ENCODE measurements around the gene MSANTD2. TPM values are rescaled to one million over a fixed set of nuclear protein-coding genes. Genes with fewer than 3 reads are reported as not detected.

MSANTD2 gene
- total RNA-seq, 1 donor from 2014 or later: 3.8 TPM

DNA sequence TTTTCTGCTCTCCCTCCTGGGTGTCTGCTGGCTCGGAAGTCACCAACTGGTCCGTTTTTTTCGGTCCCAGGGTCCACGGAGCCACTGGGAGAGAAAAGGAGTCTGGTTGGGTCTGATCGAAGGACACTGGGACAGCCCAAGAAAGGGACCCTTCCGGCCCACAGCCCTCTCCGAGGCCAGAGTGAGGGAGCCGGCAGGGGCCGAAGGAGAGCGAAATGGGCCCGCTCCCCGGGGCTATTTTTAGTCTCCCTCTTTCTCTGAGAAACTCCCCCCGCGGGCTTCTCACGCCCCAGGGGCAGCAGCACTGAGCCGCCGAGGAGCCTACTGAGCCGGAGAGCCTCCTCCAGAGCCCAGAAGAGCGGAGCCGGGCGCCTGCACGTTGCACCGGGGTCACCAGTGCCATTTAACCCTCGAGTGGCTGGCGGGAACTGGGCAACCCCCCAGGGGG is 40.0 kb downstream of the MSANTD2 start:
- DNase-seq (ENCODE audit: missing footprints) (no peak), ATAC-seq (peak; percentile 11)
- intact Hi-C loops (cut with DNase I): loop anchor here (5.0 to 10.0 kb wide), 2 partner anchors 42 to 75 kb away; partner anchors contain the start of gene MSANTD2

DNA sequence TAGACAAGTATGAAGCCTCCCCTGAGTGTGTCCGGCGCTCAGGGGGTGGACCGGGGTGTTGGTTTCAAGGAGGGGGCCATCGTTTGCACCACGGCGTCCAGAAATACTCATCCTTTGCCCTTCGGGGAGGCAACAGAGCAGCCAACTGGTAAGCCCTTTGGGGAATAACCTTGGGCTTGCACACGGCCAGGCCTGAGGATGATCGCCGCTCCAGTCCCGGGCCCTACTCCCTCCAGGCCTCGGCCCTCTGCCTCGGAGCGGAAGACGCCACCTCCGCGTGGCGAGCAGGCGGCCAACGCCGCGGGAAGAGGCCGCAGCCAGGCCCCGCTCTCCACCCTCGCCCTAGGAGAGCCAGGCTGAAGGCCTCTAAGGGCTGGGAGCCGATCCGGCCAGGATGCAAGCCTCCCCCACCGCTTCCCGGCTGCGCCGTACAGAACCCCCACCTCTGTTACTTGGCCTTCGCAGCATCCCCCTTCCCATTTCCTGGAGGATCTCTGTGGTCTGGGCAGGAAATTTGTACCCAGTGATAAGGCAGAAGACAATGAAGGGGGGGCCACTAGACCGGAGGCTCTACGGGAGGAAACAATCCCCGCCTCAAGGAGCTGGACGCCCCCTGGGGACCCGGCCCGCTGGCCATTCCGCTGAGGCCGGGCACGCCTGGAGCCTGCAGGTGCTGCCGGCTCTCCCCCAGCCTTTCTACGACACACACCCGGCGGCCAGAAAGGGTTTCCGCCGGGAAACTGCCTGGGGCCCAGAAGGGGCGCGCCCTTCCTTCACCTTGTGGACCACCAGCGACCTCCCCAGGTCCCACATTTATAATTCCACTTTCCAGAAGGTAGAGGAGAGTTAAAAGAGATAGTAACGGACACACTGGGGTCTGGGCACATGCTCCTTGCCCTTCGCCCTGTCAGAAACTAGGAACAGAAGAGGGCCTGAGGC is 40.7 kb downstream of the MSANTD2 start:
- DNase-seq (ENCODE audit: missing footprints) (no peak), ATAC-seq (peak; percentile 39)
- intact Hi-C loops (cut with DNase I): loop anchor here (5.0 to 10.0 kb wide), 2 partner anchors 43 to 75 kb away; partner anchors contain the start of gene MSANTD2

DNA sequence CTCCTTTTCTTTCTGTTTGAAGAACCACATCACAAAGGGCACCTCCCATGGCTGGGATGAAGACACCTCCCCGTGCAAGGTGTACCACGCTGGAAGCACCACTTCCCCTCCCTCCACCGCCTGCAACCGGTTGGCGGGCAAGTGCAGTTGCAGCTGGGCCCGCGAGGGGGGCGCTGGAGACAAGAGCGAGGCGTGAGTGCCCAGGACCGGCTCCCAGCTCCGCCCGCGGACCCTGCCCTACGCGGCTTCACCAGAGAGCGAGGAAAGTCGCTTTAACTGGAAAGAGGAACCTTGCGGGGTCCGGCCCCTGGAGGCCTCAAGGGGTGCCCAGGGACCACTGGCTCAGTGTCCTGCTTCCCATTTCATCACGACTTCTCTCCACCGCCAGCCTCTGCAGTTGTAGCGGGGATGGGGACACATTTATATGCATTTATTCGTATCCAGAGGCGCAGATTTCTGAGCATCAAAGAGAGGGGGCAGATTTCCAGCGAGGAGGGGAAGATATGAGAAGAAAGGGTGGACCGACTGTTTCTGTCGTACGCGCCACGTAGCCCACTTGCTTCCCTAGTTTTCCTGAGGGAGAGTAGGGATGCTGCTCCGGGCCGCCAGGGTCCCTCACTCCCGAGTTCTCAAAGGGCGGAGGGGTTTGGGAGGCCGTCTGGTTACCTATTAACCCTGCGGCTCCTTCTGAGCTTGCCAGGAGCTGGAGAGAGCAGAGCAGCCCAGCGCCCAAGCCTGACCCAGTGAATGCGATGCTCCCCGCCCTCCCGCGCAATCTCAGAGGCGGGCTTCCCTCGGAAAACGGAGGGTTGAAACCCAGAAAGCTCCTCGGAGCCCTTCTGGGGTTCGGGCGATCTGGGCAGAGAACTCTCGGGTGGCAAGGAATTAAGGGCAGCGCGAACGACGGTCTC is 41.6 kb downstream of the MSANTD2 start:
- ATAC-seq: peak; percentile 69
- DNase-seq (ENCODE audit: missing footprints): peak; percentile 88
- intact Hi-C loops (cut with DNase I): no loop called here

- DNase-seq (ENCODE audit: missing footprints) (no peak), ATAC-seq (no peak)
- intact Hi-C loops (cut with DNase I): no loop called here
These were observed 42.9 kb downstream of the MSANTD2 start for GRCh38 chr11:124757320-124757719.

DNA sequence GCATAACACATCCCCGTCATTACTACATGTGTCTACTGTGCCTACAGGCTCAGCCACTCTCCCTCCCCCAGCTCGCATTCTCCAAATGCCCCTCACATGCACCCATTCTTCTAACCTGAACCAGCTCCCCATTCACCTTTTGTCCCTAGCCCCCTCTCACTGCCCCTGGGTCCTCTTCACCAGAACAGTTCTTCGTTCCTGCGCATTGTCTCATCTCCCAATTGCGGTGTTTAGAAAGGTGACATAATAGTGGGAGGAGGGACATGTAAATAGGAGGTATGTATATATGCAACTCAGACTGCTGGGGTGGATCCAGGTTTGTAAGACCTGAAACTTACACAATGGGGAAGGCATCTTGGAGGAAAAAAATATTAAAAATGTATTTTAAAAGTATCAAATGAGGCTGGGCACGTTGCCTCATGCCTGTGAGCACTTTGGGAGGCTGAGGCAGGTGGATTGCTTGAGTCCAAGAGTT is 43.4 kb downstream of the MSANTD2 start:
- intact Hi-C loops (cut with DNase I): no loop called here
- DNase-seq (ENCODE audit: missing footprints) (no peak), ATAC-seq (no peak)

DNA sequence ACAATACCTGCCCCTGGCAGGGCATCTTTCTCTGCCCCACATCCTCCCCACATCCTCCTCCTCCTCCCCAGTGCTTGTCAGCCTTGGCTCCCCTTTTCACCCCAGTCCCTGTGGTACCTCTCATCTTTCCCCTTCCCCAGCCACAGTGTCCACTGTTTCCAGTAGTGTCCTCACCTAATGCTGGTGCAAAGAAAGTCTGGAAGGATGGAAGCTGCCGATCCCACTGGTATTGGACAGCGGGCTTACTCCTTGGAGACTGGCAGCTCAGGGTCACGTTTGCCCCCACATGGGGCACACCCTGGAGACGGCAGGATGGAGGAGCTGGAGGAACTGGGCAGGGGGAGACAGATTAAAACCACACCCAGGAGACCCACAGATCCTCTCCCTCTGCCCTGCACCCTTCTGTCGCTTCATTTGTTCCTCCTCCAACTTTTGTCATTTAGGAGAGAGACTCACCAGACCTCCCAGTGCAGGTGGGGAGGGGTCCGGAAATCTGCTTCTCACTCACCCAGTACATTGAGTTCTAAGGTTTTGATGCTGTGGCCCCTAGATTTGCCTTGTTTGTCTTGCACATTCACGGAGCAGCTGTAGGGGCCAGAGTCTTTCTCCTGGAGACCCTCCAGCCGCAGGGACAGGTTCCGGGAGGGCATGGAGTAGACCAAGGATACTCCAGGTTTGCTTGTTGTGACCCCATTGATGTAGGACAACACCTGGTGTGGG is 44.0 kb downstream of the MSANTD2 start:
- no peak for DNase-seq (ENCODE audit: missing footprints)
- ATAC-seq: no peak
- intact Hi-C loops (cut with DNase I): no loop called here

DNA sequence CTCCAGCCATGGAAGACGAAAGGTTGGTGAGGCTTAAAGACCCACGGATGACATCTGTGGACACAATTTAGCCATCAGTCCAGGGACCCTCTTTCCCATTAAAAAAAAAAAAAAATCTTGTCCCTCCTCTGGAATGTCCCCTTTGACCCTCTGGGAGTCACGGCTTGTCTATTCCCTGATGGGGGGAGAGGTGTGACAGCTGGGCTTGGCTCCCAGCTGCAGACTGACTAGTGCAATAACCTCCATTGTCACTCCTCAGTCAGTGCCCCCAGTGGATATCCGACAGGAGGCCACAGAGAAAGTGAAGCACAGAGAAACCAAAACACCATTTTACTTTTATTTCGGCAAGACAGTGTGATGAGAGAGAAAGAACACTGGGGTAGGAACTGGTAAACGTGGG is 45.5 kb downstream of the MSANTD2 start:
- intact Hi-C loops (cut with DNase I): no loop called here
- DNase-seq (ENCODE audit: missing footprints): no peak
- no peak for ATAC-seq

GRCh38 chr11:124754309-124754708 is 45.9 kb downstream of the MSANTD2 start:
- no peak for DNase-seq (ENCODE audit: missing footprints)
- intact Hi-C loops (cut with DNase I): no loop called here
- ATAC-seq: no peak

- intact Hi-C loops (cut with DNase I): no loop called here
- DNase-seq (ENCODE audit: missing footprints): no peak
- no peak for ATAC-seq
These were observed 46.6 kb downstream of the MSANTD2 start for GRCh38 chr11:124753624-124754023.

GRCh38 chr11:124753205-124753604 is 47.0 kb downstream of the MSANTD2 start:
- DNase-seq (ENCODE audit: missing footprints) (no peak), ATAC-seq (no peak)
- intact Hi-C loops (cut with DNase I): no loop called here

GRCh38 chr11:124752471-124753102 is 47.6 kb downstream of the MSANTD2 start:
- intact Hi-C loops (cut with DNase I): no loop called here
- DNase-seq (ENCODE audit: missing footprints): no peak
- ATAC-seq: no peak

DNA sequence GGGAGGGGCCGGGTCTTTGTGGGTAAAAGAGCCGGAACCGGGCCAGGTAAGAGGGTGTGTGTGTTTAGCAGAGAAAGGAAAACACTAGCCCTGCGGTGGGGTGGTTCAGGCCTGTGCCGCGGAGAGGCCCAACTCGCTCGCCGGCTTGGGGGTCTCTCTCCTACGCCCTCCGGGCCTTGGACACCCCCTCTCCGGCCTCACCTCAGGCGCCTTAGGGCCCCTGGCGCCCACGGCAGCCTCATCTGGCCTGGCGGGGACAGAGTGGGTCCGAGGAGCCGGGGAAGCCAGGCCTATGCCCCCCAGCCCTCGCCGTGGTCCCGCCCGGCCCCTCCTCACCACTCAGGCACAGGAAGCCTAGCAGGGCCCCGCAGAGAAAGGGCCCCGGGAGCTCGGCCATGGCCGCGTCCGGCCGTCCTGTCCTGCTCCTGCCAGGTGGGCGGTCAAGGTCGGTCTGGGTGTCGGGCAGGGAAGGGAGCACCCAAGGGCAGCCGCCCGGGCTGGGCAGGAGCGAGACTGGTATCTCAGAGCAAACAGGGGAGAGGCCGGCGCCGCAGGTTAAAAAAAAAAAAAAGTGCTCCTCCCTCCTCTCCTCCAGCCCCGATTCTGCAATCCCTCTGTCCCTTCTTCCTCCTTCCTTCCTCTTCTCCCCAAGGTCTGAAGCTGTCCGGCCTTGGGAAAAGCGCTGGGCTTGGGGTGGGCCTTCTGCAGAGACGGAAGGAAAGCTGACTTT is 48.3 kb downstream of the MSANTD2 start, which contains the start of gene VSIG2:
TSS of gene VSIG2 (minus strand) at position 515 of the 730 bp plus-strand sequence. CDS start at position 397, 118 bp downstream.
- DNase-seq (ENCODE audit: missing footprints) (no peak), ATAC-seq (no peak)
- intact Hi-C loops (cut with DNase I): no loop called here

DNA sequence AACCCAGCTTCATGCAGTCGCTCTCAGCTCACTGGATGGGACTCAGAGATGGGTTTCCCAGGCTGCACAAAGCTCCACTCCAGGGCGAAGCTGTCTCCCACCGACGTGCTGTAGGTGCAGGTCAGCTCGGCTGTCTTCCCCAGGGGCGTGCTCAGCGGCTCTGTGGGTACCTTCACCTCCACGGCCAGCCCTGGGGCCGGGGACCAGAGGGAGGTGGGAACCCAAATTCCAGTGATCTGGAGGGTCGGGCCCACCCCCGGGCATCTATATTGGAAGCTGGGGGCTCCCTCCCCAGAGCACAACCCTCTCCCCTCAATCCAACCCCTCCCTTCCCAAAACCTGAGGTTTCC is 48.8 kb downstream of the MSANTD2 start:
- ATAC-seq: no peak
- intact Hi-C loops (cut with DNase I): no loop called here
- no peak for DNase-seq (ENCODE audit: missing footprints)

DNA sequence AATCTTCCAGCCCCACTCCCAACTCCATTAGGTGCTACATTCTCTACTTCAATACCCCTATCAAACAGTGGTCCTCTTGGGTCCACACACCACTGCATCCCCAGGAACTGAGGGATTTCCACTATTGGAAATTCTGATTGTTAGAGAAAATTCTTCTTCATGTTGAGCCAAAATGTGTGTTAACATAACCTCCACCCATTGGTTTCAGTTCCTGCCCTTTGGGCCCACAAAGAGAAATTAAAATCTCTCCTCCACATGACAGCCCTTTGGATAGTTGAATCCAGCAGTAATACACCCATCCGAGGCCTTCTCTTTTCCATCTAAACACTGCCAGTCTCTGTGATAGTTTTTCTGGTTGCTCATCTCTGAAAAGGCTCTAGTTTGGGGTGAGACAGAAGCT is 50.3 kb downstream of the MSANTD2 start:
- ATAC-seq: no peak
- intact Hi-C loops (cut with DNase I): no loop called here

DNA sequence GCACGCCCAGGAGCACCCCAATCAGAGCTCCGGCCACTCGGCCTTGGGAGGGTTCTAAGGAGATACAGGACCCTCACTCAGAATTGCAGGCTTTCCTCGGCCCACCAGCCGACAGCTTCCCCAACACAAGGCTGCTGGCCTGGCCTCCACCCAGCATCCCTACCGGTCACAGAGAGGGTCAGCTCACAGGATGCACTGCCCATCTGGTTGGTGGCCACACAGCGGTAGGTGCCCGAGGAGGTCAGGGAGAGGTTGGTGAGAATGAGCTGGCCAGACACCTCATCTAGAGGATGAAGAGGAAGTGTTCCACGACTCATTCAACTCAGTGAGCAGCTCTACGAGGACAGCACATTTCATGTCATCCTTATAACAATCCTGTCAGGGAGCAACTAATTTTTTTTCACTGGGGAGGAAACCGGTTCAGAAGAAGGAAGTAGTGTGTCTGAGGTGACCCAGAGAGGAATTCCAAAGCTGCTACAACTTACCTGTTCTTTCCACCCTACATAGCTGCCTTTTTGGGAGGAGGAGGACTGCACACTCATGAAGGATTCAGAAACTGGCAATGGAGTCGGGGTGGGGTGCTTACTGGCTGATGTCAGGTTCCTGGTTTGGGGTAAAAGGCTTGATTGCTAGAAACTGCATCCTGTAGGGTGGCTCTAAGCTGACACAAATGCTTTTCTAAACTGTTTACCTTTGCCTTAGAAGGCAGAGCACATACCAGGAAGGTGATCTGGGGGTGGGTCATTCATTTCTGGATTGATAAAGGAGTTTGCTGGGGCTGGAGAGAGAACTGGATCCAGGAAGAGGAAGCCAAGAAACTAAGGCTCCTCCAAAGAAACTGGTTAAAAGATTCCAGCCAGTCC is 51.5 kb downstream of the MSANTD2 start:
- intact Hi-C loops (cut with DNase I): no loop called here
- no peak for DNase-seq (ENCODE audit: missing footprints)
- no peak for ATAC-seq

More for the DNA sequence above, 50.3 kb downstream of the MSANTD2 start:
- no peak for DNase-seq (ENCODE audit: missing footprints)

DNA sequence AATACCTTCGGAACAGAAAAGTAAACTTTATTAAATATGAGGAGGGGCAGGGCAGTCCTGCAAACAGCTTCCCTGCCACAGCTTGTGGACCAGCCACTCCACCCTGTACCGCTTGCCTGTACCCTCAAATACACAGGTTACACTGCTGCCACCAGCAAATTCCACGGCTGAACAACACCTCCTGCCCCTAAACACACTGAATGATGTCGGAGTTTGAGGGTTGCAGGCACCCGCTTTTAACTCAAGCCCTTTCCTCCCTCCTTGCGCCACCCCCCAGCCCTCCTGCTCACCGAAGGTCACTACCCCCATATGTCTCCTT is 52.1 kb downstream of the MSANTD2 start:
- intact Hi-C loops (cut with DNase I): no loop called here
- DNase-seq (ENCODE audit: missing footprints) (no peak), ATAC-seq (no peak)

All from Right ventricle myocardium inferior (tissue), 1 donor.